ENCODE data around the gene DDX1. TPM values are rescaled to one million over a fixed set of nuclear protein-coding genes. Genes with fewer than 3 reads are reported as not detected.

The DDX1 gene
- total and polyA plus RNA-seq, 2 of the 4 experiments (the other 2 are of a cell fraction), result 73.6 to 74.9 TPM

- H2BK120ac ChIP-seq (ENCODE audit: low read depth, low read length), result no peak overlapping the region
- dilution Hi-C loops (cut with HindIII; ENCODE audit: low sequenced_read_pairs, unreplicated experiment) (no loop called here), in situ Hi-C loops (cut with MboI; ENCODE audit: low sequenced_read_pairs) (no loop called here), intact Hi-C loops (cut with micrococcal nuclease) (no loop called here)
- H3K18ac ChIP-seq (ENCODE audit: low read depth, low read length), result no peak overlapping the region
- TF ChIP-seq MAZ (IDR thresholded peaks at IDR 0.05; ENCODE audit: borderline replicate concordance, low read depth, low read length) (no peak), RFX5 (IDR thresholded peaks at IDR 0.05; ENCODE audit: low read depth, low read length) (no peak), RCOR1 (IDR thresholded peaks at IDR 0.05; ENCODE audit: insufficient replicate concordance, low read length) (no peak), MAFK (IDR thresholded peaks at IDR 0.05; ENCODE audit: low read depth, low read length) (no peak), SMC3 (IDR thresholded peaks at IDR 0.05; ENCODE audit: low read depth, low read length) (no peak), CEBPB (IDR thresholded peaks at IDR 0.05; ENCODE audit: low read depth, low read length) (no peak), FOS (IDR thresholded peaks at IDR 0.05; ENCODE audit: low read depth, low read length) (no peak)
- no peak overlapping the region for H3K56ac ChIP-seq (ENCODE audit: extremely low read depth, insufficient read depth, low read length)
- no peak overlapping the region for H4K5ac ChIP-seq (ENCODE audit: low read depth, low read length)
- H3K36me3 ChIP-seq (ENCODE audit: control insufficient read depth, insufficient read depth, low read length), result no peaks in the 10 kb centered on the region
- H2AK9ac ChIP-seq (replicated peaks; ENCODE audit: low read depth, low read length, poor library complexity), result no peak overlapping the region
- H2AFZ ChIP-seq (replicated peaks; ENCODE audit: low read length, poor library complexity), result no peak overlapping the region
- H3K23ac ChIP-seq (ENCODE audit: low read depth, low read length), result no peak overlapping the region
- BruUV-seq (replicated peaks), result no TSS peak
- no peak overlapping the region for H3K27ac ChIP-seq (ENCODE audit: insufficient read depth, low read length)
- no peak overlapping the region for H2AK5ac ChIP-seq (ENCODE audit: low read depth, low read length)
- H3K27me3 ChIP-seq (ENCODE audit: control insufficient read depth, insufficient read depth, low read length), result no peaks in the 10 kb centered on the region
- H3K4me2 ChIP-seq (ENCODE audit: low read depth, low read length), result no peak overlapping the region
- H3K9ac ChIP-seq (ENCODE audit: low read depth, low read length), result no peak overlapping the region
- no peaks in the 10 kb centered on the region for H3K4me1 ChIP-seq (ENCODE audit: control insufficient read depth, insufficient read depth, low read length)
- no peak overlapping the region for H3K4me3 ChIP-seq (ENCODE audit: insufficient read depth, low read depth, low read length)
- no peak overlapping the region for H3K4ac ChIP-seq (ENCODE audit: low read depth, low read length)
- H3K79me1 ChIP-seq (ENCODE audit: low read depth in 1 of 2, low read length in 2 of 2), result no peaks in the 10 kb centered on the region
- H2BK15ac ChIP-seq (ENCODE audit: low read depth, low read length), result no peak overlapping the region
- CTCF ChIA-PET, result no interaction called here
- ATAC-seq (ENCODE audit: low read depth), result no peak
- H3K9me1 ChIP-seq (ENCODE audit: insufficient read depth, low read length), result no peaks in the 10 kb centered on the region
- no peak overlapping the region for H4K91ac ChIP-seq (ENCODE audit: insufficient read depth, low read depth, low read length)
- H2BK5ac ChIP-seq (ENCODE audit: low read depth, low read length, poor library complexity, severe bottlenecking), result no peak overlapping the region
- H3K14ac ChIP-seq (replicated peaks; ENCODE audit: low read depth, low read length), result no peak overlapping the region
- H4K20me1 ChIP-seq (ENCODE audit: insufficient read depth, low read length), result no peaks in the 10 kb centered on the region
- no peaks in the 10 kb centered on the region; the same call in 1 of the 2 replicates for H3K9me3 ChIP-seq (ENCODE audit: control insufficient read depth, insufficient read depth, low read length)
- DNase-seq, result no peak
- no peak overlapping the region for H4K8ac ChIP-seq (ENCODE audit: low read depth in 2 of 2, low read length in 2 of 2)
- POLR2A ChIA-PET (ENCODE audit: unreplicated experiment), result no interaction called here
- no peak overlapping the region for H2BK20ac ChIP-seq (ENCODE audit: low read depth, low read length)
Observed at GRCh38 chr2:15671409-15671808, 79.7 kb downstream of the DDX1 start.

All from IMR-90 (cell line).